HG02610 (cell line): ENCODE results near the gene TICAM1.
A peak's percentile ranks its signal among the peaks of the same experiment; 100 is the strongest.
"Not testable (repeated sequence)": the region's sequence is repeated elsewhere in the genome, so short reads cannot be mapped to it uniquely, and the experiment has no call there.

Source experiments
- ATAC-seq: cut with Tn5 transposase; IDR thresholded peaks from one replicate; pipeline ENCODE4 v1.9.1; 2021; ENCODE audit warnings: mild to moderate bottlenecking, moderate library complexity; ENCODE audit not compliant: unreplicated experiment

The TICAM1 gene

DNA sequence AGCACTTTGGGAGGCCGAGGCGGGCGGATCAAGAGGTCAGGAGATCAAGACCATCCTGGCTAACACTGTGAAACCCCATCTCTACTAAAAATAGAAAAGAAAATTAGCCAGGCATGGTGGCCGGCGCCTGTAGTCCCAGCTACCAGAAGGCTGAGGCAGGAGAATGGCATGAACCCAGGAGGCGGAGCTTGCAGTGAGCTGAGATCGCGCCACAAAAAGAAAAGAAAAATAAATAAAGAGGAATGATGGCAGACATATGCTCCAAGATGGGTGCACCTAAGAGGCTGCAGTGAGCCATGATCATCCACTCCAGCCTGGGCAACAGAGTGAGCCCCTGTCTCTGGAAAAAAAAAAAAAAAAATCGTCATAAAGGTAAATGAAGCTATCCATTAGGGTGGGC is 14.5 kb upstream of the TICAM1 start:
- ATAC-seq, result not testable (repeated sequence)

DNA sequence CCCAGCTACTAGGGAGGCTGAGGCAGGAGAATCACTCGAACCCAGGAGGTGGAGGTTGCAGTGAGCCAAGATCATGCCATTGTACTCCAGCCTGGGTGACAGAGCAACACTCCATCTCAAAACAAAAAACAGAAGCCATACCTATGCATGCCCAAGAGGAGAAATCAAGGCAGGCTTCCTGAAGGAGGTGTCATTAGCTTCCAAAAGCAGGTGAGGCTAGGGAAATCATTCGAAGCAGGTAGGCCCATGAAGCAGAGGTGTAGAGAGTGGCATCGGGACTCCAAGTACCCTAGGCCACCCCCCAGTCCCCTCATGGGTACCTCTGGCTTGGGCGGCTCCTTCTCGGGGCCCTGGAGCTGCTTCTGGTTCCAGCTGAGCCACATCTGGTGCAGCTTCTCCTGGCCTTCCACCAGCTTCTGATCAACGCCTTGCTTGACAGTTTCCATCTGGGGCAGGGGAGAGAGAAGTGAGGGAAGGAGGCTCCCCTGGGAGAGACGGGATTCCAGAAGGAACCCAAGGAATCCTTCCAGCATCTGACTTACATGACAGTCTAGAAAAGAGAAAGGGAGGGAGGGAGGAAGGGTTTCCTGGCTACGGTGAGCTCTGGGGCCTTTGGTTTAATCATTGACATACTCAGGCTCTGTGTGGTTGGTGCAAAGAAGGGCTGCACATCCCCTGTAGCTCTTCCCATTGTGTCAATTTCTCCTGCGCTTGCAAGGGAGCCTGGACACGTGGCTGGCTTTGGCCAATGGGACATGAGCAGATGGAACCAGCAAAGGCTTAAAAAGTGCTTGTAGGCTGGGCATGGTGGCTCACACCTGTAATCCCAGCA is 13.1 kb upstream of the TICAM1 start:
- ATAC-seq, result no peak

DNA sequence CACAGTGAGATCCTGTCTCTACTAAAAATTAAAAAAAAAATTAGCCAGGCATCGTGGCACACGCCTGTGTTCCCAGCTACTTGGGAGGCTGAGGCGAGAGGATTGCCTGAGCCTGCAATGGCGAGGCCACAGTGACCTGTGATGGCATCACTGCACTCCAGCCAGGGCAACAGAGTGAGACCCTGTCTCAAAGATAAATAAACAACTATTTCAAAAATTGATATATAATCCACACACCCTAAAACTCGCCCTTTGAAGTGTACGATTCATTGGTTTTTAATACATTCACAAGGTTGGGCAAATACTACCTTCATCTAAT is 12.1 kb upstream of the TICAM1 start:
- ATAC-seq, result no peak

GRCh38 chr19:4839192-4839591 is 7.7 kb upstream of the TICAM1 start:
- ATAC-seq, result no peak

DNA sequence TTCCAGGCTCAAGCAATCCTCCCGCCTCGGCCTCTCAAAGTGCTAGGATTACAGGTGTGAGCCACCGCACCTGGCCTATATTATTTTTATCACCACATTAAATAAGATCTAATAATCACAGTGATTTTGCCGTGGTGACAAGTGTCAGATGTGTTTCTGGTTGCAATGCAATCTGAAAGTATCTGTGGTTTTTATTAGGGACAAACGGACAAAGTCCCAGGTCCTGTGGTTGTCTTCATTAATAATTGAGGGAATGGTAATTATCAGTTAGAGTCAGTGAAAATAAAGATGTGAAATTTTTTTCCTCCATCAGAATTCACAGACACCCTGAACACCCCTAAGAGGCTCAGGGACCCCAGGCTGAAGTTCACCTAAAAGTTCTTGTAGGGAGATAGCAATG is 1.3 kb upstream of the TICAM1 start:
- ATAC-seq, result no peak

DNA sequence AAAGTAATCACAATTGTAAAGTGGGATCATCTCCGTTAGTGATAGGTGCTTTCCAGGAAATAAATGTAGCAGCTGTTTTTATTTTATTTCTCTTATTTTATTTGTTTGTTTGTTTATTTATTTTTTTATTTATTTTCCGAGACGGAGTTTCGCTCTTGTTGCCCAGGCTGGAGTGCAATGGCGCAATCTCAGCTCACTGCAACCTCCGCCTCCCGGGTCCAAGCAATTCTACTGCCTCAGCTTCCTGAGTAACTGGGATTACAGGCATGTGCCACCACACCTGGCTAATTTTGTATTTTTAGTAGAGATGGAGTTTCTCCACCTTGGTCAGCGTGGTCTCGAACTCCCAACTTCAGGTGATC is 448 bp upstream of the TICAM1 start:
- ATAC-seq, result not testable (repeated sequence)

- ATAC-seq, result no peak
Observed at GRCh38 chr19:4830768-4831265, 695 bp downstream of the TICAM1 start.

DNA sequence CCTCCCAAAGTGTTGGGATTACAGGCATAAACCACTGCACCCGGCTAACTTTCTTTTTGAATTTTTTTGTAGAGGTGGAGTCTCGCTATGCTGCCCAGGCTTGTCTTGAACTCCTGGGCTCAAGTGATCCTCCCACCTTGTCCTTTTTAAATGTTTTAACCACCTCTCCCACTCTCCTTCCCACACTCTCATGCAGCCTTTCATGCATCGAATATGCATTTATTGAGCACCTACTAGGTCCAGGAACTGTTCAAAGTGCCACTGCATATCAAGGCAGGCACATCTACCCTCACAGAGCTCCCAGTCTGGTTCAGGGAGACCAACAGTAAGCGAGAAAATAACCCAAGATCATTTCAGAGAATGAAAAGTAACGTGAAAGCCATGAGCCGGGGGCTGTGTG is 1.2 kb downstream of the TICAM1 start:
- no peak for ATAC-seq

DNA sequence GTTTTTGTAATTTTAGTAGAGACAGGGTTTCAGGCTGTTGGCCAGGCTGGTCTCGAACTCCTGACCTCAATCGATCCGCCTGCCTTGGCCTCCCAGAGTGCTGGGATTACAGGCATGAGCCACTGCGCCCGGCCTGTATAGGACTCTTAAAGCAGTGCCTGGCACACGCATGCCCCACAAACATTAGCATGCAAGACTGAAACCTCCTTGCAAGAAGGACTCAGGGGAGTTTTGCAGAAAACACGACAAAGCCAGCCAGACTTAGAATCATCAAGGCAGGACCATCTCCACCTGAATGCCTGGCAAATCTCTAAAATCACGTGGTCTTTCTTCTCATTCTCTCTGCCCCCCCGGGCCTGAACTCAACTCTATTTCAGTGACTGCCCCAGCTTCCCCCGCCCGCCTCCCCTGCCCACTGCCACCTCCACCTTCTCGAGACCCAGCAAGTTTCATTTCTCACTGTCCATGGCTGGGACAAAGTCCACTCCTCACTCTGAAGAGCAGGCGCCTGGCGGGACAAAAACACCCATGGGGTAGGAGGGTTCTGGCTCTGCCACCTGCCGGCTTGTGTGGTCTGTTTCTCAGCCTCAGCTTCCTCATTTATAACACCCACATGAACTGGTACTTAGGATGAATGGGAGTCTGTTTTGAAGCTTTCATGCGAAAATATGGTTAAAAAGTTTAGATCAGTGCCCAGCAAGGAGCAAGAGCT is 2.4 kb downstream of the TICAM1 start:
- ATAC-seq, result no peak

- no peak for ATAC-seq
Observed at GRCh38 chr19:4823577-4823976, 7.9 kb downstream of the TICAM1 start.

DNA sequence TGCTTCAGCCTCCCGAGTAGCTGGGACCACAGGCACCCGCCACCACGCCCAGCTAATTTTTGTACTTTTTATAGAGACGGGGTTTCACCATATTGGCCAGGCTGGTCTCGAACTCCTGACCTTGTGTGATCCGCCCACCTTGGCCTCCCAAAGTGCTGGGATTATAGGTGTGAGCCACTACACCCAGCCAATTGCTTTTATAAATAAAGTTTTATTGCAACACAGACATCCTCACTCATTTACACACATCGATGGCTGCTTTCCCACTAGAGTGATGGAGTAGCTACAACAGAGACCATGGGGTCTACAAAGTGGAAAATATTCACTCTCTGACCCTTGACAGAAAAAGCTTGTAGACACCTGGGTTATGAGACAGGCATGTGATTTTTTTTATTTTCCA is 9.2 kb downstream of the TICAM1 start:
- not testable (repeated sequence) for ATAC-seq

DNA sequence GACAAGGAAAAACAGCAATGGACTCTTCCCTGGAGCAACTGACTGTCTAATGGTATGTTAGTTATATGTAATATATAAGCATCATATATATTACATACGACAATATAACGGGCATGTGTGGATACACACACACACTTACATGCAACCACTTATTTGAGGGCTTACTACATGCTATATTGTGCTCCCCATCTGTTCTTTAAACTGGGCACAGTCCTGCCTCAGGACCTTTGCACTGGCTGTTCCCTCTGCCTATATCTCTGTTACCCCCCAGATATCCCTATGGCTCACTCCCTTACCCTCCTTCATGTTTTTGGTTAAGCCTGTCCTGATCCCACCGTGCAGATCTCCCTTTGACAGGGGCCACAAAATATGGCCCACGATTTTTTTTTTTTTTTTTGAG is 10.2 kb downstream of the TICAM1 start:
- ATAC-seq, result no peak

DNA sequence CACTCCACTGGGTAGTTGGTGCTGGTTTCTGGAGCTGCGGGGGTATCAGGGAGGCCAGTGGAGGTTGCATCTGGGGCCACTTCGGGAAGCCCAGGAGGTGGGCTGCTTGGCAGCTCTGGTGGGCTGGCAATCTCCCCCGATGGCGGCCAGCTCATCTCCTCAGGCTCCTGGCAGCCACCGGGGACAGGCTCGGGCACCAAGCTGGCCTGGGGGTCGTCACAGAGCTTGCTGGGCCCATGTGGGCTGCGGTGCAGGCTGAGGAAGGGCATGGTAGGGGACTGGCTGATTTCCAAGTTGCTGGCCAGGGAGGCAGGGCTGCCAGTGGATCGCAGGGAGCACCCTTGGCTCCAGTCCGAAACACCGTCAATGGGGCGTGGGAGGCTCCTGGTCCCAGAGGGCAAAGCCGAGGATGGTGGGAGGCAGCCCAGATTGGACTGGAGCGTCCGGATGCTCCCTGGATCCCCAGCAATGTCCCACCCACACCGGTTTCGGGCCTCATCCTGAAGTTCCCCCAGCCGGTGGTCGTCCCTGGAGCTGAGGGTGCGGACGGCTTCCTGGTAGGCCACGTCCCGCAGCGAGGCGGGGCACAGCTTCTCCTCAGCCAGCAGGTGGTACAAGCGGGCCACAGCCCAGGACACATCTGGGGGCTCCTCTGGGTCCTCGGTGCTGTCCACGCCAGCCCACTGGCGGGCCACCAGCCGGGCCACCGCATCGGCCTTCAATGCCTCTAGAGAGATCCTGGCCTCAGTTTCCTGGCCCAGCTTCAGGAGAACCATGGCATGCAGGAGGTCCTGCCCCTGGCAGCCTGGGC is 13.8 kb downstream of the TICAM1 start:
- ATAC-seq, result no peak

DNA sequence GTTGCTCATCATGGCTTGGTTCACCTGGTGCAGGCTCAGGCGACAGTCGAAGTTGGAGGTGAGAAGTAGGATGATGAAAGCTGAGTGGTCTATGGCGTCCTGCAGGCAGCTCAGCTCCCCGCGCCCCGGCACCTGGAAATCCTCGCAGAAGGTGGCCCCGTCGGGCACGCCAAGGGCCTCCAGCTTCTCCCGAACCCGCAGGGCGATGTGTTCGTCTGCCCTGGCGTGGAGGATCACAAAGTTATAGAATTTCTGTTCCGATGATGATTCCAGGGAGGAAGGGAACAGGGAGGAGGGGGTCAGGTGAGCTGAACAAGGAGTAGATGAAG is 14.6 kb downstream of the TICAM1 start:
- no peak for ATAC-seq

DNA sequence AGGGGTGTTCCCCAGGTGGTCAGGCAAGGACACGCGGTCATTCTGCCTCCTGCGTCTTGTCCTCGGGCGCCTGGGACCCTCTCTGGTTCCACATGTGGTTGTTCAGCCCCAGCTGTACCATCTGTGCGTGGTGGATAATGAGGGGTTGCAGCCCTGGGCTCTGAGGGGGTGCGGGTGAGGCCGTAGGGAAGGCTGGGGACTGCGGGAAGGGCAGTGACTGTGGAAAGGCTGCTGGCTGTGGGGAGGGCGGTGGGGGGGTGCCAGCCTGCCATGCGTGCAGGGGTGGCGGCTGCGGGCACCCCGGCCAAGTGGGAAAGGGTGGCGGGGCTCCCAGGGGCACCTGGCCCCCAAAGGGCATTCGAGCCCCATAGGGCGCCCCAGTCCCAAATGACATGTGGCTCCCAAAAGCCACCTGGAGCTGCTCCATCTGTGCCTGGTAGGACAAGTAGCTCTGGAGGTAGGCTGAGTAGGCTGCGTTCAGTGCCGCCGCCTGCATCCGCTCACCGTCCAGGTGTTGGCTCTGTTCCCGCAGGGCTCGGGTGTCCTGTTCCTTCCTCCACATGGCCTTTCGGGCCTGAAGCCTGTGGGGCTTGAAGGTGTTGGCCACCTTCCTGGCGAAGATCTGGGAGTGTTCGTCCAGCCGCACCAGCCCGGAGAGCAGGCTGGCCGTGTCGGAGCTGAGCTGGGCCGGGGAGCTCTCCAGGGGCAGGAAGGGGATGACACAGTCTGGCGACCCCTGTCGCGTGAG is 15.1 kb downstream of the TICAM1 start:
- no peak for ATAC-seq

- peak; percentile 69 for ATAC-seq
Observed at GRCh38 chr19:4815426-4816201, 15.9 kb downstream of the TICAM1 start.

DNA sequence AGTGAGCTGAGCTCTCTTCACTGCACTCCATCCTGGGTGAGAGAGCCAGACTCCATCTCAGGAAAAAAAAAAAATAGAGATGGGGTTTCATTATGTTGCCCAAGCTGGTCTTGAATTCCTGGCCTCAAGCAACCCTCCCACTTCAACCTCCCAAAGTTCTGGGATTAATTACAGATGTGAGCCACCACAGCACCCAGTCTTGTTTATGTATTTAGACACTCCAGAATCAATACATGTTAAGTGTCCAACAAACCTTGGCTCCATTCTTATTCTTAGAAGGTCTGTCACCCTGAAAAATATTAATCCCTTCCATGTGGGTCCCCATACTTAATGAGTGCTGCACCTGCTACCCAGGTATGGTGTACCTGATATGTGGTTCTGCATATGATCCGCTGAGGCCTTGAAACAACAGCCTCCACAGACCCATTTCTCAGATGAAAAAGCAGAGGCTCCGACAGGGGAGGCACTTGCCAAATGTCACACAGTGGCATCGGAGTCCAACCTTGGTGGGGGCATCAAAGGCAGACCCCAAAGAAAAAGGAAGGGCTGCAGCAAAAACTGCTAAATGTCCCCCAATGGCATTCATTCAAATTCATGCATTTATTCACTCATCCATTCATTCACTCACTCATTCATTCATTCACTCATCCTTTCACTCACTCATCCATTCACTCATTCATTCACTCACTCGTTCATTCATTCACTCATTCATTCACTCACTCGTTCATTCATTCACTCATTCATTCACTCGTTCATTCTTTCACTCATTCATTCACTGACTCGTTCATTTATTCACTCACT is 16.7 kb downstream of the TICAM1 start:
- no peak for ATAC-seq

DNA sequence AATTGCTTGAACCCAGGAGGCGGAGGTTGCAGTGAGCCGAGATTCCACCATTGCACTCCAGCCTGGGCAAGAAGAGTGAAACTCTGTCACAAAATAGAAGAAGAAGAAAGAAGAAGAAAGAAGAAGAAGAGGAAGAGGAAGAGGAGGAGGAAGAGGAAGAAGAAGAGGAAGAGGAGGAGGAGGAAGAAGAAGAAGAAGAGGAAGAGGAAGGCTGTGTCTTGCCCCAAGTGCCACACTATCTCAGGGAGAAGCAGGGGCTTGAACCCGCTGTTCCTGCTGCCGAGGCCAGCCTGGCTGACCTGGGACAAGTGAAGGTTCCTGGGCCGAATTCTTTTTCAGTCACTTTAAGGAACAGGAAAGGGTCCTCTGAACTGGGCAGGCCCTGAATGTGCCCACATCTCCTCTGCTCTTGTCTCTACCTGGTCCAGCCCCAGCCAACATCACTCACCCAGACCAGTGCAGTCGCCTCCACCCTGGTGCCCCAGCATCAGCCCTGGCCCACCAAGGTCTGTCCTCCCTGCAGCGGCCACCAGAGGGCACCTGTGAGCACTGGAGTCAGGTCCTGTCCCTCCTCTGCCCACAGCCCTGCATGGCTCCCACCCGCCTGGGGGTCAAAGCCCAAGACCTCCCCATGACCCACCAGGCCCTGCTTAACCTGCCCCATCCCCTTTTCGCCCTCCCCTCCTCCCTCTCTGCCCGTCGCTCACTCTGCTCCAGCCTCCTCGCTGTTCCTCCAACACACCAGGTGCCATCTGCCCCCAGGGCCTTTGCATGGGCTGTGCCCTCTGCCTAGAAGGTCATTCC is 20.0 kb downstream of the TICAM1 start:
- no peak for ATAC-seq

DNA sequence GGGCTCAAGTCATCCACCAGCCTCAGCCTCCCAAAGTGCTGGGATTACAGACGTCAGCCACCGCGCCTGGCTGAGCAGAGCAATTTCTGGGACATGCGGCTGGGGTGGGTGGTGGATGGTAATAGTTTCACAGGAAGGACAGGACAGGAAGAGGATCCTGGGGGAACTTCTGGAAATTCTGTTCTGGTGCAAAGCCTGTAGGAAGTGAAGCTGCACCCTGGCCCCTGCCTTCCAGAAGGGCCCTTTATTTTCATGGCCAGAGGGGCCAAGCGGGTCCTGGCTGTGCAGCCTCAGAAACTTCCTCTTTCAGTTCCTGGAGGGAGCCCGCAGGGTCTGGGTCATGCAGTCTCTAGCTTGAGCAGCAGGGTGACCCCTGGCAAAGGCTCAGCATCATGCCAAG is 24.3 kb downstream of the TICAM1 start:
- ATAC-seq, result no peak
